SK-N-SH (cell line): ENCODE data around the gene LHX4. TPM values are rescaled to one million over a fixed set of nuclear protein-coding genes. Genes with fewer than 3 reads are reported as not detected.

Experiments
- CTCF ChIA-PET: fragments of 300-600, 350-600 bp; formaldehyde crosslinking; extraction: SDS; loops from one replicate; lab custom pipeline; 2021; lab: Yijun Ruan, JAX
- POLR2A ChIA-PET: fragments of 350-600 bp; sonication (Branson Sonifier 250); formaldehyde crosslinking; extraction: SDS; loops from one replicate; lab custom pipeline; 2020; ENCODE audit warnings: antibody characterized with exemption, inconsistent platforms; lab: Yijun Ruan, JAX
- DNase-seq: peaks from one replicate; pipeline ENCODE4 v3.0.0; 2012
- H2AFZ ChIP-seq: fragments of 200-600 bp; sonication (generic); 2 replicates; pipeline ENCODE4 v1.8.1; 2016; ENCODE audit warnings: antibody characterized with exemption, mild to moderate bottlenecking, low read depth
- H3F3A ChIP-seq: fragments of 200-600 bp; sonication (generic); replicated peaks from 2 replicates; pipeline ENCODE3; 2016; ENCODE audit warnings: antibody characterized with exemption, mild to moderate bottlenecking; ENCODE audit not compliant: insufficient read depth
- H3K27ac ChIP-seq, 2 experiments: fragments of 200-500 bp in 1 of 2; fragments of 200-600 bp in 1 of 2; sonication (Bioruptor generic) in 1 of 2; sonication (generic), shearing (Covaris generic) in 1 of 2; 2 replicates each; pipeline versions ENCODE4 v1.5.1 to v1.6.1; 2014 to 2016; ENCODE audit warnings: low read depth in 2 of 2, inconsistent platforms in 1 of 2, low read length in 1 of 2, mild to moderate bottlenecking in 1 of 2, mixed read lengths in 1 of 2
- H3K27me3 ChIP-seq: fragments of 200-600 bp; sonication (generic), shearing (Covaris generic); 2 replicates; pipeline ENCODE4 v1.6.1; 2016; ENCODE audit warnings: mixed run types; ENCODE audit not compliant: insufficient read depth
- H3K36me3 ChIP-seq, 2 experiments: fragments of 200-500 bp in 1 of 2; fragments of 200-600 bp in 1 of 2; sonication (Bioruptor generic) in 1 of 2; sonication (generic) in 1 of 2; replicated peaks in 1 of 2; 2 replicates each; pipeline versions ENCODE3 to v1.5.1; 2014 to 2016; ENCODE audit warnings: low read length in 1 of 2, mild to moderate bottlenecking in 1 of 2; ENCODE audit not compliant: insufficient read depth in 2 of 2, control insufficient read depth in 1 of 2
- H3K4me1 ChIP-seq, 2 experiments: fragments of 200-500 bp in 1 of 2; fragments of 200-600 bp in 1 of 2; sonication (Bioruptor generic) in 1 of 2; sonication (generic), shearing (Covaris generic) in 1 of 2; 2 replicates each; pipeline versions ENCODE4 v1.5.1 to v1.6.1; 2014 to 2016; ENCODE audit warnings: low read depth in 1 of 2, low read length in 1 of 2, mixed run types in 1 of 2; ENCODE audit not compliant: insufficient read depth in 2 of 2, control insufficient read depth in 1 of 2
- H3K4me2 ChIP-seq: fragments of 200-600 bp; sonication (generic), shearing (Covaris generic); 2 replicates; pipeline ENCODE4 v1.6.1; 2017; ENCODE audit warnings: mixed run types
- H3K4me3 ChIP-seq, 2 experiments: fragments of 200-500 bp in 1 of 2; fragments of 200-600 bp in 1 of 2; sonication (Bioruptor generic) in 1 of 2; sonication (generic), shearing (Covaris generic) in 1 of 2; 2 replicates each; pipeline versions ENCODE4 v1.5.1 to v1.8.1; 2014 to 2016; ENCODE audit warnings: low read depth in 2 of 2, inconsistent platforms in 1 of 2, low read length in 1 of 2, mild to moderate bottlenecking in 1 of 2, mixed read lengths in 1 of 2, moderate library complexity in 1 of 2
- H3K79me2 ChIP-seq: fragments of 200-600 bp; sonication (generic); 2 replicates; pipeline ENCODE4 v1.8.1; 2017; ENCODE audit warnings: mild to moderate bottlenecking; ENCODE audit not compliant: insufficient read depth
- H3K9ac ChIP-seq: fragments of 200-600 bp; sonication (generic); 2 replicates; pipeline ENCODE4 v1.6.1; 2017; ENCODE audit warnings: mixed run types
- H3K9me2 ChIP-seq: fragments of 200-600 bp; sonication (generic); 2 replicates; pipeline ENCODE4 v1.6.1; 2017; ENCODE audit warnings: mixed run types
- H3K9me3 ChIP-seq: fragments of 200-600 bp; sonication (generic); 2 replicates; pipeline ENCODE4 v1.6.1; 2017; ENCODE audit warnings: mixed run types, mild to moderate bottlenecking, moderate library complexity
- H4K20me1 ChIP-seq: fragments of 200-600 bp; sonication (generic); 2 replicates; pipeline ENCODE4 v1.6.1; 2017; ENCODE audit warnings: mild to moderate bottlenecking, mixed run types; ENCODE audit not compliant: insufficient read depth
- EP300 ChIP-seq, 2 experiments: IDR thresholded peaks; 2 replicates each; pipeline versions ENCODE4 v1.4.0 to v1.6.1; 2012; ENCODE audit warnings: borderline replicate concordance in 1 of 2, low read depth in 1 of 2, low read length in 1 of 2
- FOXM1 ChIP-seq: IDR thresholded peaks from 2 replicates; pipeline ENCODE4 v1.4.0; 2012; ENCODE audit warnings: low read depth, mild to moderate bottlenecking
- GATA2 ChIP-seq: sonication (generic); formaldehyde crosslinking; IDR thresholded peaks from 2 replicates; pipeline ENCODE4 v1.5.0; 2020; ENCODE audit warnings: mild to moderate bottlenecking, missing genetic modification reagents
- MEF2A ChIP-seq: IDR thresholded peaks from 2 replicates; pipeline ENCODE4 v1.4.0; 2012; ENCODE audit warnings: low read depth, borderline replicate concordance
- NRF1 ChIP-seq: IDR thresholded peaks from 2 replicates; pipeline ENCODE4 v1.6.1; 2012; ENCODE audit warnings: low read depth, mild to moderate bottlenecking, low read length
- RCOR1 ChIP-seq: fragments of 150-350 bp; IDR thresholded peaks from 2 replicates; pipeline ENCODE4 v1.6.1; 2017; ENCODE audit warnings: antibody characterized with exemption, low read length
- RFX5 ChIP-seq: IDR thresholded peaks from 2 replicates; pipeline ENCODE4 v1.6.1; 2012; ENCODE audit warnings: mild to moderate bottlenecking, improper control_type of control experiment, low read length
- SIN3A ChIP-seq: IDR thresholded peaks from 2 replicates; pipeline ENCODE4 v1.6.1; 2012; ENCODE audit warnings: low read depth, mild to moderate bottlenecking, low read length, moderate library complexity, borderline replicate concordance
- TEAD4 ChIP-seq: IDR thresholded peaks from 2 replicates; pipeline ENCODE4 v1.4.0; 2012; ENCODE audit warnings: mild to moderate bottlenecking, borderline replicate concordance; ENCODE audit not compliant: insufficient read depth
- YY1 ChIP-seq: IDR thresholded peaks from 2 replicates; pipeline ENCODE4 v1.4.0; 2012; ENCODE audit warnings: low read depth, mild to moderate bottlenecking
- WGBS: methylation state at CpG from one replicate; pipeline ENCODE4 v1.1.6; 2017; ENCODE audit warnings: low lambda C conversion rate; 5-methylcytosine and 5-hydroxymethylcytosine counted together
- polyA plus RNA-seq, 3 experiments: library from polyadenylated mRNA; depleted of rRNA; stranded (reverse); fragments of >200 nt; gene quantifications; 2 replicates each; pipeline ENCODE4 v1.2.3, GENCODE V29; 2012
- TF ChIP-seq, protein P1 (sequence below): IDR thresholded peaks from 2 replicates; pipeline ENCODE4; 2012
- TF ChIP-seq, protein P2 (sequence below): IDR thresholded peaks from 2 replicates; pipeline ENCODE4 v1.4.0; 2012; ENCODE audit warnings: low read depth, borderline replicate concordance
- TF ChIP-seq, protein P3 (sequence below): fragments of 150-350 bp; IDR thresholded peaks from 2 replicates; pipeline ENCODE4 v1.6.1; 2017; ENCODE audit warnings: antibody characterized with exemption, low read length, low read depth, borderline replicate concordance

LHX4 gene
- polyA plus RNA-seq, 1 of the 3 experiments (the other 2 are of a cell fraction) = not detected

DNA sequence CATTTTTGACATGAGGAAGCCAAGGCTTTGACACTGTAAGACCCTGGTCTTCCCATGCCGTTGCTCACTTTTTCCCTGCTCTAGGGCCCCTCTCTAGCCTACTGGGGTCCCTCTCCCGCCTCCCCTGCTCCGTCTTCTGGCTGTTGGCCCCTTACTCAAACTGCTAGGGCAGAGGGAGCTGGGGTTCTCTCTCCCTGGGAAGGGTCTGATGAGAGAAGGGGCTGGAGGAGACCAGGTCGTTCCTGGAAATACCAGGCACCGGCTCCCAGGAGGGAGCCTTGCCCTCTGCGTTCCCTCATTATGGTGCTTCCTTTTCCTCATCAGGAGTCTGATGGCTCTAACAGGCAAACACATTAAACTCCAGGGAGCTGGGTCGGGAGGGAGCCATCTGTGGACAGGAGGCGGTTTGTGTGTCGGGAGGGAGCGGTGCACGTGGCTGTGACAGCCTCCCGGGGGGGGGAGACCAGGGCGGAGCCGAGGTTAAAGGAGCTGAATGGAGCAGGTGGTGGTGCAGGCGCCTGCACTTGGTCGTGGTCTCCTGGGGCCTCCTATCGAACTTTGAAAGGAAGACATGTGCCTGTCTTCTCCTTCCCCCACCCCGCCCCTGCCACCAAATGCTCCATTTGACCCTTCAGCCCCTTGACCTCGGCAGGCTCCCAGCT is 35.4 kb upstream of the LHX4 start:
- WGBS = 90% methylated on average over 15 of the region's 19 CpGs
- Histone ChIP-seq H3K9ac (no peak overlapping the region), H3K79me2 (no peaks in the 10 kb centered on the region), H3F3A (no peaks in the 10 kb centered on the region), H3K36me3 (peaks cover 4 to 59% of the 10 kb centered on the region in 2 experiments), H3K9me2 (no peaks in the 10 kb centered on the region), H3K27me3 (no peaks in the 10 kb centered on the region), H3K4me3 (no peak overlapping the region), H2AFZ (no peak overlapping the region), H3K27ac (no peak overlapping the region), H4K20me1 (no peaks in the 10 kb centered on the region), H3K4me1 (no peaks in the 10 kb centered on the region; a peak in 1 of 4 replicates), H3K4me2 (no peak overlapping the region), H3K9me3 (no peaks in the 10 kb centered on the region)
- ChIA-PET CTCF (interaction anchor here (0.5 to 0.6 kb wide), 2 partner anchors 22 to 288 kb away, joined by 3 read pairs; no protein-coding TSS in a partner anchor), POLR2A (no interaction called here)
- TF ChIP-seq MEF2A (no peak), FOXM1 (no peak)
- TF ChIP-seq, protein P1, sequence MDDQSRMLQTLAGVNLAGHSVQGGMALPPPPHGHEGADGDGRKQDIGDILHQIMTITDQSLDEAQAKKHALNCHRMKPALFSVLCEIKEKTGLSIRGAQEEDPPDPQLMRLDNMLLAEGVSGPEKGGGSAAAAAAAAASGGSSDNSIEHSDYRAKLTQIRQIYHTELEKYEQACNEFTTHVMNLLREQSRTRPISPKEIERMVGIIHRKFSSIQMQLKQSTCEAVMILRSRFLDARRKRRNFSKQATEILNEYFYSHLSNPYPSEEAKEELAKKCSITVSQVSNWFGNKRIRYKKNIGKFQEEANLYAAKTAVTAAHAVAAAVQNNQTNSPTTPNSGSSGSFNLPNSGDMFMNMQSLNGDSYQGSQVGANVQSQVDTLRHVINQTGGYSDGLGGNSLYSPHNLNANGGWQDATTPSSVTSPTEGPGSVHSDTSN = no peak
- DNase-seq = no peak

DNA sequence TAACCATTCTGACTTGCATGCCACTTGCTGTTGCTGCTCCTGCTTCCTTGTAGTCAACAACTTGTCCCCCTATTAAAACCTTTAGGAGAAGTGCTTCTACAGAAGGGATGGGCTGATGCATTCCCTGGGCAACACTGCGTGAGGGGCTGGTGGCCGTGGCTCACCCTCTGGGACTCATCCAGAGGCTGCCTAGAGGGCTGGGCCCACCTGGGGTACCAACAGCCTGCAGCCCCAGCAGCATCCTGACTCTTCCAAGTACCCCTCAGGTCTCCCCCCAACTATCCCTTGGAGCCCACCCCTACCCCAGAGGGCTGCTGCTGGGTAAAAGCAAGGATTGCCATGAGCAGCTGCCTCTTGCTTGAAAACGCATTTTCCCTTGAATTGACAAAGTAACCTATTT is 34.7 kb upstream of the LHX4 start:
- H3K4me3 ChIP-seq = no peak overlapping the region
- H4K20me1 ChIP-seq = no peaks in the 10 kb centered on the region
- H3K9me3 ChIP-seq = no peaks in the 10 kb centered on the region
- DNase-seq = no peak
- no peak overlapping the region for H2AFZ ChIP-seq
- WGBS = 90% methylated on average over 2 of the region's 3 CpGs
- H3K4me2 ChIP-seq = no peak overlapping the region
- H3F3A ChIP-seq = no peaks in the 10 kb centered on the region
- POLR2A ChIA-PET = no interaction called here
- H3K27me3 ChIP-seq = no peaks in the 10 kb centered on the region
- no peaks in the 10 kb centered on the region for H3K79me2 ChIP-seq
- CTCF ChIA-PET = interaction anchor here (3.9 kb wide), 1 partner anchor 16 kb away, joined by 15 read pairs; no protein-coding TSS in a partner anchor
- no peak overlapping the region for H3K9ac ChIP-seq
- no peaks in the 10 kb centered on the region for H3K9me2 ChIP-seq
- H3K27ac ChIP-seq = no peak overlapping the region
- H3K4me1 ChIP-seq = no peaks in the 10 kb centered on the region; a peak in 1 of 4 replicates
- peaks cover 0 to 52% of the 10 kb centered on the region in 2 experiments for H3K36me3 ChIP-seq
- TF ChIP-seq, protein P2, sequence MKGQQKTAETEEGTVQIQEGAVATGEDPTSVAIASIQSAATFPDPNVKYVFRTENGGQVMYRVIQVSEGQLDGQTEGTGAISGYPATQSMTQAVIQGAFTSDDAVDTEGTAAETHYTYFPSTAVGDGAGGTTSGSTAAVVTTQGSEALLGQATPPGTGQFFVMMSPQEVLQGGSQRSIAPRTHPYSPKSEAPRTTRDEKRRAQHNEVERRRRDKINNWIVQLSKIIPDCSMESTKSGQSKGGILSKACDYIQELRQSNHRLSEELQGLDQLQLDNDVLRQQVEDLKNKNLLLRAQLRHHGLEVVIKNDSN = no peak
- TF ChIP-seq, protein P1 = no peak
- TF ChIP-seq, protein P3, sequence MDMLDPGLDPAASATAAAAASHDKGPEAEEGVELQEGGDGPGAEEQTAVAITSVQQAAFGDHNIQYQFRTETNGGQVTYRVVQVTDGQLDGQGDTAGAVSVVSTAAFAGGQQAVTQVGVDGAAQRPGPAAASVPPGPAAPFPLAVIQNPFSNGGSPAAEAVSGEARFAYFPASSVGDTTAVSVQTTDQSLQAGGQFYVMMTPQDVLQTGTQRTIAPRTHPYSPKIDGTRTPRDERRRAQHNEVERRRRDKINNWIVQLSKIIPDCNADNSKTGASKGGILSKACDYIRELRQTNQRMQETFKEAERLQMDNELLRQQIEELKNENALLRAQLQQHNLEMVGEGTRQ = no peak
- TF ChIP-seq SIN3A (no peak), RFX5 (no peak), NRF1 (no peak), EP300 (IDR thresholded peaks at IDR 0.05; ENCODE audit: borderline replicate concordance in 1 of 2, low read depth in 1 of 2, low read length in 1 of 2) (no peak), YY1 (no peak), TEAD4 (no peak), RCOR1 (no peak), GATA2 (no peak)
